Large intestine (tissue), 3 donors: ENCODE data around the gene ACBD7. TPM values are rescaled to one million over a fixed set of nuclear protein-coding genes. Genes with fewer than 3 reads are reported as not detected.

Experiments used
- DNase-seq, 2 donors: peaks; one replicate each; pipeline versions ENCODE4 v3.0.0 to v3.0.0-alpha.2; 2013
- H3K27ac ChIP-seq: one replicate; pipeline ENCODE4 v1.5.1; 2013; ENCODE audit warnings: low read length
- H3K27me3 ChIP-seq: 2 replicates; pipeline ENCODE4 v1.6.1; 2013; ENCODE audit warnings: low read length; ENCODE audit not compliant: control insufficient read depth, insufficient read depth
- H3K36me3 ChIP-seq: 2 replicates; pipeline ENCODE4 v1.6.1; 2013; ENCODE audit warnings: low read length; ENCODE audit not compliant: control insufficient read depth, insufficient read depth
- H3K4me1 ChIP-seq: one replicate; pipeline ENCODE4 v1.6.1; 2013; ENCODE audit warnings: low read length; ENCODE audit not compliant: control insufficient read depth, insufficient read depth
- H3K4me3 ChIP-seq: one replicate; pipeline ENCODE4 v1.5.1; 2013; ENCODE audit warnings: low read length
- H3K9me3 ChIP-seq: one replicate; pipeline ENCODE4 v1.6.1; 2013; ENCODE audit warnings: mild to moderate bottlenecking, low read depth, low read length, moderate library complexity; ENCODE audit not compliant: control insufficient read depth
- WGBS: methylation state at CpG from one replicate; pipeline ENCODE4 v1.1.5; 2013; ENCODE audit warnings: low lambda C conversion rate; ENCODE audit not compliant: insufficient coverage; 5-methylcytosine and 5-hydroxymethylcytosine counted together
- polyA plus RNA-seq: library from polyadenylated mRNA; unstranded; fragments of 120-200 nt; gene quantifications from one replicate; pipeline ENCODE4 v1.2.1, GENCODE V29; 2013

Gene ACBD7
- polyA plus RNA-seq, 1 donor = 2.2 TPM

DNA sequence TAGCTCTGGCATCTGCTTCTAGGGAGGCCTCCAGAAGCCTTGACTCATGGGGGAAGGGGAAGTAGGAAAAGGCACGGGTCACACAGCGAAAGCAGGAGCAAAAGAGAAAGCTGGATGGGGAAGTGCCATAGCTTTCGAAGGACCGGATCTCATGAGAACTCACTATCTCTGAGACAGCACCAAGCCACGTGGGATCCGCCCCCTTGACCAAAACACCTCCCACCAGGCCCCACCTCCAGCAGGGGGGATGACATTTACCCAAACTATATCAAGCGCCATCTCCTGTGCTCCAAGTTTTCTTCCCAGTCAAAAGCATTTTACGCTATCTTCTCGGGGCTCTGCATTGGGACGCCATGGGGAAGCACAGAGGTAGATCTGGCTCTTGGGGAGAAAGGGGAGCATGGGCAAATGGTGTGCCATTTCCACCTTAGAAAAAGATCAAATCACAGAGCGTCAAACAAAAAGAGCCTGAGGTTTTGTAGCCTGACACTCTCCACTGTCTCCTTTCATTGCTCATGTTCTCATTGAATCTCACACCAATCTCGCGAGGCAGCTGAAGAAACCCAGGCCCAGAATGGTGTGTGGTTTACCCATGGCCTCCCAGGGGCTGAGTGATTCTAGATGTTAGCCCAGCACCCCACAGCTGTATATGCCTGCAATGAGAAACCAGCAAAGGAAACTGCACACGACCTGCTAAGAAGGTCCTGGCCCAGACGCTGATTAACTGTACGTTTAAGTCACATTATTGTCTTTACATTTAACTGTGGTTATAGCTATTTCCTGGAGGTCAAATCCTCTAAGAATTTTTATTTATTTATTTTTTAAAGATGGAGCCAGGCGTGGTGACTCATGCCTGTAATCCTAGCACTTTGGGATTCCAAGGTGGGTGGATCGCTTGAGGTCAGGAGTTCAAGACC, 52.9 kb downstream of the ACBD7 start:
- Histone ChIP-seq H3K27me3 (no peaks in the 10 kb centered on the region), H3K27ac (no peak overlapping the region), H3K4me1 (no peaks in the 10 kb centered on the region), H3K36me3 (no peaks in the 10 kb centered on the region), H3K4me3 (no peak overlapping the region), H3K9me3 (no peaks in the 10 kb centered on the region)
- no CpG with 5 or more reads among the region's 18 CpGs for WGBS
- DNase-seq = no peak

GRCh38 chr10:15027741-15028140, 60.8 kb downstream of the ACBD7 start:
- Histone ChIP-seq H3K4me3 (no peak overlapping the region), H3K27me3 (no peaks in the 10 kb centered on the region), H3K36me3 (no peaks in the 10 kb centered on the region), H3K9me3 (no peaks in the 10 kb centered on the region), H3K4me1 (no peaks in the 10 kb centered on the region), H3K27ac (no peak overlapping the region)
- no CpG with 5 or more reads among the region's 3 CpGs for WGBS
- DNase-seq = no peak

Other genes starting within 250 kb of the ACBD7 start
- gene SUV39H2, start 209.9 kb downstream of the ACBD7 start, polyA plus RNA-seq = 10.9 TPM
- 11.3 TPM for gene DCLRE1C, start 134.7 kb downstream of the ACBD7 start, polyA plus RNA-seq
- gene MEIG1, start 129.4 kb downstream of the ACBD7 start, polyA plus RNA-seq = 0.33 TPM
- not detected for gene OLAH, start 44.8 kb downstream of the ACBD7 start, polyA plus RNA-seq
- 30.2 TPM for gene RPP38, start 8.6 kb upstream of the ACBD7 start, polyA plus RNA-seq
- gene NMT2, start 79.9 kb upstream of the ACBD7 start, polyA plus RNA-seq = 15.5 TPM